Stimulated activated CD4-positive, alpha-beta T cell treated with anti-CD3 and anti-CD28 coated beads, Interleukin-2, amount 100 ng/mL, for 48 hours (primary cell): ENCODE measurements around the gene LCMT2.

ENCODE experiments used
- DNase-seq, 2 donors: peaks; one replicate each; pipeline ENCODE4 v3.0.0-alpha.2; 2020

Gene LCMT2, protein sequence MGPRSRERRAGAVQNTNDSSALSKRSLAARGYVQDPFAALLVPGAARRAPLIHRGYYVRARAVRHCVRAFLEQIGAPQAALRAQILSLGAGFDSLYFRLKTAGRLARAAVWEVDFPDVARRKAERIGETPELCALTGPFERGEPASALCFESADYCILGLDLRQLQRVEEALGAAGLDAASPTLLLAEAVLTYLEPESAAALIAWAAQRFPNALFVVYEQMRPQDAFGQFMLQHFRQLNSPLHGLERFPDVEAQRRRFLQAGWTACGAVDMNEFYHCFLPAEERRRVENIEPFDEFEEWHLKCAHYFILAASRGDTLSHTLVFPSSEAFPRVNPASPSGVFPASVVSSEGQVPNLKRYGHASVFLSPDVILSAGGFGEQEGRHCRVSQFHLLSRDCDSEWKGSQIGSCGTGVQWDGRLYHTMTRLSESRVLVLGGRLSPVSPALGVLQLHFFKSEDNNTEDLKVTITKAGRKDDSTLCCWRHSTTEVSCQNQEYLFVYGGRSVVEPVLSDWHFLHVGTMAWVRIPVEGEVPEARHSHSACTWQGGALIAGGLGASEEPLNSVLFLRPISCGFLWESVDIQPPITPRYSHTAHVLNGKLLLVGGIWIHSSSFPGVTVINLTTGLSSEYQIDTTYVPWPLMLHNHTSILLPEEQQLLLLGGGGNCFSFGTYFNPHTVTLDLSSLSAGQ

DNA sequence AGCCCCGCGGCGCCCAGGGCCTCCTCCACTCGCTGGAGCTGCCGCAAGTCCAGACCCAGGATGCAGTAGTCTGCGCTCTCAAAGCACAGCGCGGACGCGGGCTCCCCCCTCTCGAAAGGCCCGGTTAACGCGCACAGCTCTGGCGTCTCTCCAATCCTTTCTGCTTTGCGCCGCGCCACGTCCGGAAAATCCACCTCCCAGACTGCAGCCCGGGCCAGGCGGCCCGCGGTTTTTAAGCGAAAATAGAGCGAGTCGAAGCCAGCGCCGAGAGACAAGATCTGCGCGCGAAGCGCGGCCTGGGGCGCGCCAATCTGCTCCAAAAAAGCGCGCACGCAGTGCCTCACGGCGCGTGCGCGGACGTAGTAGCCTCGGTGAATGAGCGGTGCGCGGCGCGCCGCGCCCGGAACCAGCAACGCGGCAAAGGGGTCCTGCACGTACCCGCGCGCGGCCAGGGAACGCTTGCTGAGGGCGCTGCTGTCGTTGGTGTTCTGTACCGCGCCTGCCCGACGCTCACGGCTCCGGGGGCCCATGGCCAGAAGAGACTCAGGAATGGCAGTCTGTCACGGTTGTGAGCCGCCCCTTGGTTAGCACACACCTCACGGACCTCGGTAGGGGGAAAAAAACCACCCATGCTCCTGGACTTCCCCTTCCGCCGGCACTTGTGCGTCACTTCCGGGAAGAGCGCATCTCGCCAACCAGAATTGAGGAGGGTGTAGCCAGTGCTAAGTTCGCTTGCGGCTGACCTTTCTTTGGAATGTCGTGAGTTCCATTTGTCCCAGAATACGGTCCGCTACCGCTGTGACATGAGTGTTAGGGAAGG, at the start of gene LCMT2:
Gene LCMT2, minus strand, starts transcription at position 614 of the 820 bp plus-strand sequence. Its CDS starts 84 bp downstream, at position 530.
- peak; percentile 78 to 86 for DNase-seq

DNA sequence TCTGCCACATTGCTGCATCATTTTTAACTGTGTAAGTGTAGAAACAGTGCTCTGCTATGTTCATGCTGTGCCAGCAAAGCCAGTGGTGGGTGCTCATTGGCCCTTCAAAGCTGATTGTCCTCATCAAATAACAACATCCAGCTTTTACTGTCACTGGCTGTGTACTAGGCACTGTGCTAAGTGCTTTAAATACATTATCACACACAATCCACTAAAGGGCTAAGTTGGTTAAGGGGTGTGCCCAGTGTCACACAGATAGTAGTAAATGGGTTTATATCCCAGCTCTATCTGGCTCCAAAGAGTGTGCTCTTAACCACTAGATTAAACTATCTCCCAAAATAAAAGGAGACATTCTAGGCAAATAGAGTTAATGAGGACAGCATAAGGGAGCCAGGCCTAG, 48.2 kb upstream of the LCMT2 start:
- DNase-seq: no peak

DNA sequence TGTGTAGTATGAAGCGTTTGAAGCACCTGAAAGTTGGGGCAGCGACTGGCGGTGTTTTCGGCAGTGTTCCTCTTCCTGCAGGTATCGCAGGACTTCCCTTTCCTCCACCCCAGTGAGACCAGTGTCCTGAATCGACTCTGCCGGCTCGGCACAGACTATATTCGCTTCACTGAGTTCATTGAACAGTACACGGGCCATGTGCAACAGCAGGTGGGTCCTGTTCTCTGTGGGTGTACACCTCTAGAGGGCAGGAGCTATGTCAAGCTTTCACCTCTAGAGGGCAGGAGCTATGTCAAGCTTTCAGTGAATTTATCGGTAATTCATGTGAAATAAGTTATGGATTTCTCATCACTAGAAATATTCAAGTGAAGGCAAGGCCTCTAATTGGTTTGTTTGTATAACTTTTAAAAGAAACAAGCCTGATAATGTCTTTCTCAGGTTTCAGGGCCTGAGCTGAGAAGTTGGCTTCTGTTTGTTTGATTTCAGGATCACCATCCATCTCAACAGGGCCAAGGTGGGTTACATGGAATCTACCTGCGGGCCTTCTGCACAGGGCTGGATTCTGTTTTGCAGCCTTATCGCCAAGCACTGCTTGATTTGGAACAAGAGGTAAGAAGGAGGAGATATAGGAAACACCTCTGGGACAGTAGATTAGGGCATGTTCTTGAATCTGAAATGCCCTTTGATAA, 45.8 kb upstream of the LCMT2 start:
- DNase-seq: peak; percentile 5 to 10

DNA sequence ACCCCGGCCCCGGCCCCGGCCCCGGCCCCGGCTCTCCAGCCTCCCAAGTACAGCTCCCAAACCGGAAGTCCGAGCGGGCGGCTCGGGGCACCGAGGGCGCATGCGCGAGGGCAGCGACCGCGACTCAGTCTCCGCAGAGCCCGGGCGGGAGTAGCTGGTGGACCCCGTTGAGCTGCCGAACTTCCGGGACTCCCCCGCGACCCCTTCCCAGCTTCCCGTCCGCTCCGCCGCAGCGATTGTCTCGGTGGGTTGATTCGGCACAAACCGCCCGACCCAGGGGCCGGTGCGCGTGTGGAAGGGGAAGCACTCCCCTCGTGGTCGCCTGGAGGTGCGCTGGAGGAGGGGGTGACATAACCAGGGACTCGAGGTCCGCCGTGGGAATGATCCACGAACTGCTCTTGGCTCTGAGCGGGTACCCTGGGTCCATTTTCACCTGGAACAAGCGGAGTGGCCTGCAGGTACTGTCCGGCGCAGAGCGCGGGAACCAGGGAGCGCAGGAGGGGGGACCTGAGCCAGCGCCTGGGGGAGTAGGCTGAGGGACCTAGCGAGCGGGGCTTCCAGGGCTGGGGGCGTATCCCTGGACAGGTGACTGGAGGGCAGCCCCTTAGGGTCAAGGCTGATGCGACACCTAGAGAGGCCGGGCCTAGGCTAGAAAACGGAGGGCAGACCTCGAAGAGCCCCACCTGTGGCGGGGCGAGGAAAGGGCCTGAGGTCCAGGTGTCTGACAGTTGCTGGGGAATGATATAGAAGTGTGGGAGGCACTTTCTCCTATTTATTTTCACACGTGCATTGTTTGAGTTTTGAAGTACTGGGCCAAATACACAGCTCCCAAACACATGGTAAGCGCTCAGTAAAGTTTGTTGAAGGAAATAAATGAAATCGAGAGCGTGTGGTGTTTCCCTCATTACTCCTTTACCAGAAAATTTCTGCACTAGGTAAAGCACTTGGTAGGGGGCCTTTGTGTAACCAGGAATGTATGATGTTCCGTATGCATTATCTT, 40.9 kb upstream of the LCMT2 start, which contains the start of the genes TUBGCP4 and ZSCAN29:
Gene TUBGCP4, plus strand, starts transcription at position 127 of the 1,000 bp plus-strand sequence. Its CDS starts 254 bp downstream, at position 381.
Gene ZSCAN29, minus strand, starts transcription at position 69 of the 1,000 bp plus-strand sequence. CDS start 1,130 bp downstream, outside the sequence.
- peak; percentile 74 to 75 for DNase-seq

DNA sequence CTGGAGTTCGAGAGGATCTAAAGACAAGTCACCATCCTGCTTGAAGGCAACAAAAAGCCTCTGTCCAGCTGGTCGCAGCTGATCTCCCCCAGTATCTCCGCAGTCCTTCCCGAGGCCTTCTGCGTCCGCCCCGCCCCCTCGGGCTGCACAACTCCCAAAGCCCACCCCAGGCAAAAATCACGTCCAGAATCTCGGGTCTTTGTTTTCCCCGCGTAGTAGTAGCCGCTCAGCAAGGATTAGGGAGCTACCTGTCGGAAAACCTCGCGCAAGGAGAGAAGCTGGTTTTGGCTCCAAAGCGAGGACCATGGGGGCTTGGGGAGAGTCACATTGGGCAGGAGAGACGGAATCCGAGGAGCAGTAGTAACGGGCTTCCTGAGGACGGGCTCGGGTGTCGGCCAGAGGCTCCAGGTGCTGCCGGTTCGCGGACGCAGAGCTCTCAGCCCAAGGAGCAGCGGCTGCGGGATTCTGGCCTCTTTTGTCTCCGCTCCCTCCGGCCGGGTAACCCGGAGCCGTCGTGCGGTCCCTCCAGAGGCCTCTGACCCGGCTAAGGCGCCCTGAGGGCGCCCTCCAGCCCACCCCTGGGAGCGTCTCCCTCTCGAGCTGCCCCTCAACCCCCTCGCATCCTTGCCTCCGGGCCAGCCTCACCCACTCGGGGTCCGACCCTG, 40.1 kb upstream of the LCMT2 start:
- peak; percentile 4 to 6 for DNase-seq

DNA sequence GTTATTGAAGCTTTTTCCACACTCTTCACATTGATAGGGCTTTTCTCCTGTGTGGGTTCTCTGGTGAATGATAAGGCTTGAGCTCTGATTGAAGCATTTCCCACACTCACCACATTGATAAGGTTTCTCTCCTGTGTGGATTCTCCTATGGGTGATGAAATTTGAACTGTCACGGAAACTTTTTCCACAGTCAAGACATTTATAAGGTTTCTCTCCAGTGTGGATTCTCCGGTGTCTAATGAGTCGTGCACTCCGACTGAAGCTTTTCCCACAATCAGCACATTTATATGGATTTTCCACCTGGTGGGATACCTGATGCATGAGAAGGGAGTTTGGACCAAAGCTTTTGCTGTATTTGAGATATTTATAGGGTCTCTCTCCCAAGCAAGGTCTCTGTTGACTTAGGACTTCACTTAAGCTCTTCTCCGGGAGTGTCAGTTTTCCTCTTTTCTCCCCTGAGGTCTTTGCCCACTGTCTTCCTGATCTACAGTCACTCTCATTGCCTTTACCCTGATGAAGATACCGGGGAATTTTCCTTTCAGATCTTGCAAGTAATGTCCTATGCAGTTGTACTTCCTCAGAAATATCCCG, 31.0 kb upstream of the LCMT2 start:
- no peak for DNase-seq

DNA sequence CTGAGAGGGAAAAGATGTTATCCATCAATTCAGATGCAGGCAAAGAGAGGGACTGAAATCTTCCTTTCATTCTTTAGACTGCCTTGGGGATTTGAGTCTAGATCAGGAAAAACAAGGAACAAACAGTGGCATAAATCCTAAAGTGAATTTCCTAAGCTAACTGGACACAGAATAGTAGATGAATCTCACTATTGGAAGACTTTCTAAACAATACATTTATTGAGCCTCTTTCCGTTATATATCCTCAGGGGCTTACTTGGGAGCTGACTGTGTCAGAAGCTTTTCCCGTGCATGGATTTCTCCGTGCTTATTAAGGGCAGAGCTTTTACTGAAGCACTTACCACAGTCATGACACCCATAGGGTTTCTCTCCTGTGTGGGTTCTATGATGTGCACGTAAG, 30.4 kb upstream of the LCMT2 start:
- no peak for DNase-seq

DNA sequence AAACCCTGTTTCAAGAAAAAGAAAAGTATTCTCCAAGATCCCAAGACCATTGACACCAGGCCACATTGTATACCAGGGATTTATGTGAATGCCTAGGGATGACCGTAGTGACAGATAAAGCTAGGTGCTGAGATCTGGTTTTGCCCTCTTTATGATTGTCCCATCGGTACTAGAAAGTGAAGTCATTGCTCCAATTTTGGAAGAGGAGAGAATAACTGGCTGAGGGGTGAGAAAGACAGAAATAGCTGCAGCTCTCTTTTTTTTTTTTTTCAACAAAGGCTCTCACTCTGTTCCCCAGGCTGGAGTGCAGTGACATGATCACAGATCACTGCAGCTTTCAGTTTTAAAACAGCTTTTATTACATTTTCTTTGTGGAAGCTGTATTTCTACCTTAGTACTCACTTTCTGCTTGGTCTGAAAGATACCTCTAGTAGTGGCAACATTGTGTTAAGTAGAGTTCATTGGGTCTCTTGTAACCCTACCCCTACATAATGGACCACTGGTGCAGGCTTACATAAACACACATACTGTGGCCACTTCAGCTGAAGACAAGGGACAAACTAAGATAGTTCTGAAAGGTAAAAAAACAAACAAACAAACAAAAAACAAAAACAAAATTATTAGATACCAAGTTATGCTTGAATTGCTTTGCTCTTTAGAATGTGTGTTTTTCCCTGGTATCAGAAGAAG, 22.5 kb upstream of the LCMT2 start:
- DNase-seq: no peak

DNA sequence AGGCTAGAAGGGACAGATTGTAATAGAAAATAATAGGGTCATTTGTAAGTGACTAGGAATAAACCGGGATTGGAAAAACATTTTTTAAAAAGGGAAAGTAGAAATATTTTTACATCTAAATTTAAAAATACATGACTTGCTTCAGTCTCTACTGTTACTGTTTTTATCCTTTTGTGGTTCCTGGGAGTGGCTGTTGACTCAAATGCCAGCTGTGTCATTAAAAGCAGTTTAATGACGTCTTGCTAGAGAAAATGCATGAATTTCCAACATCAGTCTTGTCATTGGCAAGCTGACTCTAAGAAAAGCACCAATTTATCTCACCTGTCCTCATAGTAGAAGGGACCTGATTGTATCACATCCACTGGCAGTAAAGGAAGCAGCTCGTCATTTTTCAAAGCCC, 16.7 kb upstream of the LCMT2 start:
- no peak for DNase-seq

DNA sequence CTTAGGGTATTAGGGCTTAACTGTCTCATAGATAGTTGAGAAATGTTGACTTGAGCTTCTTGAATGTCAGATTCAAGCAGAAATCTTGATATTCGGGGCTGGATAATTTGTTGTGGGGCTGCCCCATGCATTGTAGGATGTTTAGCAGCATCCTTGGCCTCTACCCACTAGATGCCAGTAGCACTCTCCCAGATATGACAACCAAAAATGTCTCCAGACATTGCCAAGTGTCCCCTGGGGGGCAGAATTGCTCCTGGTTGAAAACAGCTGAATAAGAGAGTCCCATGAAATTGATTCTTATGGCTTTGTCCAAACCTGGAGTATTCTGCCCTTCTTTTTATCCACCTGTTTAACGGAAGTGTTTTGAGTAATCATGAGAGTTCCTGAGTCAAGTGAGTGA, 15.9 kb upstream of the LCMT2 start:
- DNase-seq: no peak

DNA sequence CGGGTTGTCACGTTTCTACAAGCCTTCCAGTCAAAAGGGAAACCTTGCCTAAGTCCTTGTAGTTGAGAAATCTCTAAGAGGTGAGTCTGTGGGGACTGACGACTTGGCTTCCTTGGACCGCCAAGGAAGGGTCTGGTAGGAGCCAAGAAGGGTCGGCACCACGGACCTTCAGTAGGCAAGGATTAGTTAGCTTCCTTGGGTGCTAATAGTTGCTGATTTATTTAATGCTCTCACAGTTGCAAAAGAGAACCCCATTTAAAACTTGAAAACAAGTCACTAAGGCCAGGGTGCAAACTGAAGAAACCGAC, 361 bp upstream of the LCMT2 start:
- no peak for DNase-seq

DNA sequence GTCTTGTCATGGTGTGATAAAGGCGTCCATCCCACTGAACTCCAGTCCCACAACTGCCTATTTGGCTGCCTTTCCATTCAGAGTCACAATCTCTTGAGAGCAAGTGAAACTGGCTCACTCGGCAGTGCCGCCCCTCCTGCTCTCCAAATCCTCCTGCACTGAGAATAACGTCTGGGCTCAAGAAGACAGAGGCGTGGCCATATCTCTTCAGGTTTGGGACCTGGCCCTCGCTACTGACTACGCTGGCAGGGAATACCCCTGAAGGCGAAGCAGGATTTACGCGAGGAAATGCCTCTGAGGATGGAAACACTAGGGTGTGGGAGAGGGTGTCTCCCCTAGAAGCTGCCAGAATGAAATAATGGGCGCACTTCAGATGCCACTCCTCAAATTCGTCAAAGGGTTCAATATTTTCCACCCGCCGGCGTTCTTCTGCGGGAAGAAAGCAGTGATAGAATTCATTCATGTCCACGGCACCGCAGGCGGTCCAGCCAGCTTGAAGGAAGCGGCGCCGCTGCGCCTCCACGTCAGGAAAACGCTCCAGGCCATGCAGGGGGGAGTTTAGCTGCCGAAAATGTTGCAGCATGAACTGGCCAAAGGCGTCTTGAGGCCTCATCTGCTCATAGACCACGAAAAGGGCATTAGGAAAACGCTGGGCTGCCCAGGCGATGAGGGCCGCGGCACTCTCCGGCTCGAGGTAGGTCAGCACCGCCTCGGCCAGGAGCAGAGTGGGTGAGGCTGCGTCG, 985 bp downstream of the LCMT2 start:
- DNase-seq: no peak

DNA sequence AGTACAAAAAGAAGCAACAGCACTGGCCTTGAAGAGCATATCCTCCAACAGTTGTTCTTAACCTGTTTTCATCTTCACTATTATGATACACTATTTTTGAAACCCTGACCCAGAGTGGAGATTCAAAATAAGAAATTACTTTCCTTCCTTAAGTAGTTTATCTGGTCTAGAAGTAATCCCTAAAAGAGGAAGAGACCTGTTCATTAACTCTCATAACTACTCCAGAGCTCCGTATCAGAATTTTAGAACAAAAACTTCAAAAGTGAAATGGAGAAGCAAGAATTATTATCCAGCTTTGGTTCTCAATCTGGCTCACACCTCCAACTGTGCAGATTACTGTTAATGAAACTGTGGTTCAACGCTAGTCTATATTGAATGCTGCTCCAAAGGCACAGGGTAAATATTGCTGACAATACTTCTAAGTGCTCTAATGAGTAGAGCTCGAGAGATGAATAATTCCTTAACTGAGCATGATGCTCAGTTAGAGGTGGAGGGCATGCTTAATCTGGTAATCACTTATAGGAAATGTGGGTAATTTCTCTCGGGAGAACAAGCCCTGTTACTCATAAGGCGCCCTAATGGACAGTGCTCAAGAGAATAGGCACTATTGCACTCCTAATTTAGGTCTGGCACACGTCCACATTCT, 5.2 kb downstream of the LCMT2 start:
- DNase-seq: no peak

DNA sequence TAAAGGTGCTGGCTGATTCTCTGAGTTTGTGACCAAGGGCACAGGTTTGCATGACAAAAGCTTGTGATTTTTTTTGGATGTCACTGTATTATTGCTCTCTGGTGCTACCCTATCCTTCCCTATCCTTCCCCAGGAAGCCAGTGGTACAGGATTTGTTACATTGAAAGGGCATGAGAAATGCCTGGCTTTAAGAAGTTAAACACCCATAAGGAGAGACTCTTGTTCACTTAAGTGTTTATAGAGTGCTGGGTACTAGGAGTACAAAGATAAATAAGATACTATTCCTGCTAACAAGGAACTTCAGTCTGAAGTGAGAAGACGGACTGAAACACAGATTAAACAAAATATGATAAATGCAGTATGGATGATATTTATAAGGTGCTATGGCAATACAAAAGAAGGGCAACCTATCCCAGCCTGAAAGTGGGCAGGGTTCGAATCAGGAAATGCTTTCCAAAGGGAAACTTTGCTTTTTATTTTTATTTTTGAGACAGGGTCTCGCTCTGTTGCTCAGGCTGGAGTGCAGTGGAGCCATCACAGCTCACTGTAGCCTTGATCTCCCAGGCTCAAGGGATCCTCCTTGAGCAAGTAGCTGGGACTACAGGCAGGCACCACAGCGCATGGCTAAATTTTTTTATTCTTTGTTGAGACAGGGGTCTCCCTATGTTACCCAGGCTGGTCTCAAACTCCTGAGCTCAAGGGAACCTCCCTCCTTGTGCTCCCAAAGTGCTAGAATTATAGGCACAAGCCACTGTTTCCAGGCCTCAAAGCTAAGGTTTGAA, 11.2 kb downstream of the LCMT2 start:
- no peak for DNase-seq

DNA sequence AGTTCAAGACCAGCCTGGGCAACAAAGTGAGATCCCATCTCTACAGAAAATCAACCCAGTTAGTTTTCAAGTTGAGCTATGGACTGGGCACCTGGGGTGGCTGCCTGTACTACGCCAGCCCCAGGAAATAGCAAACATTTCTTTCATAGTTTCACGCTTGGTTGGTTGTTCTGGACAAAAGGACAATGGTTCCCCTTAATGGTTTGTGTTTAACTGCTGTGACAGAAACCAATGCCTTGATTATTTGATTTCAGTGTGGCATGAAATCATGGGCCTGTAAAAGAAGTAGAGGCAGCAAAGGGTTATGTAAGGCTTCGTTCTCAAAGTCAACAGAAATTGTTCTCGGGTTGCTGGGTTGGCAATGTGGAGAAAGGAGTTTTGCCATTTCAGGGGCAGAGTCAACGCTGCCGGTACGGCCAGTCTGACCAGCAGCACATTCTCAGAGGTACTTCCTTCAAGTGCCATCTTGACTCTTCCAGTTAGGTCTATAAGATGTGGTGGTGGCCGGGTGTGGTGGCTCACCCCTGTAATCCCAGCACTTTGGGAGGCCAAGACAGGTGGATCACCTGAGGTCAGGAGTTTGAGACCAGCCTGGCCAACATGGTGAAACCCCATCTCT, 12.7 kb downstream of the LCMT2 start:
- no peak for DNase-seq

DNA sequence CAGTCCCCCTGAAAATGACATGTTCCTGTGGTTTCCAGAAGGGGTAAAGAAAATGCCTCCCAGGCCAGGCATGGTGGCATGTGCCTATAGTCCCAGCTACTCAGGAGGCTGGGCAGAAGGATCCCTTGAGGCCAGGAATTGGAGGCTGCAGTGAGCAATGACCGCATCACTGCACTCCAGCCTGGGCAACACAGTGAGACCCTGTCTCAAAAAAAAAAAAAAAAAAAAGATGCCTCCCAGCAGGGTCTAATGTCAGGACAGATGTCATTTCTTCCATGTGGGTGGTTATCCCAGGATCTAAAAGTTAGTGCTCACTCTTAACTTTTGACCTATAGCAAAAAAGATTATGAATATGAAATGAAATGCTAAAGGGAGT, 13.4 kb downstream of the LCMT2 start:
- no peak for DNase-seq
